DND-41 (cell line): ENCODE results near the gene BRPF1.

Experiments used
- ATAC-seq: fragments of 200-7000 bp; cut with Tn5 transposase; 3 replicates; pipeline ENCODE4 v1.9.1; 2021; ENCODE audit warnings: low read depth; ENCODE audit not compliant: insufficient read depth
- DNase-seq: peaks from one replicate; pipeline ENCODE4 v3.0.0-alpha.2; 2020
- H2AFZ ChIP-seq: 2 replicates; pipeline ENCODE4 v1.6.0; 2012; ENCODE audit warnings: low read depth, low read length
- H3K27ac ChIP-seq: 2 replicates; pipeline ENCODE4 v1.5.1; 2012; ENCODE audit warnings: low read length, inconsistent platforms
- H3K27me3 ChIP-seq: fragments of 200-600 bp; sonication (generic); 2 replicates; pipeline ENCODE4 v1.6.0; 2012; ENCODE audit warnings: low read length, mild to moderate bottlenecking, inconsistent platforms; ENCODE audit not compliant: insufficient read depth, poor library complexity
- H3K36me3 ChIP-seq: 2 replicates; pipeline ENCODE4 v1.5.1; 2012; ENCODE audit warnings: low read length, inconsistent platforms; ENCODE audit not compliant: insufficient read depth
- H3K4me1 ChIP-seq: 2 replicates; pipeline ENCODE4 v1.5.1; 2012; ENCODE audit warnings: mild to moderate bottlenecking, low read length; ENCODE audit not compliant: insufficient read depth
- H3K4me2 ChIP-seq: 2 replicates; pipeline ENCODE4 v1.6.0; 2012; ENCODE audit warnings: mild to moderate bottlenecking, moderate library complexity, low read length, inconsistent platforms; ENCODE audit not compliant: insufficient read depth
- H3K4me3 ChIP-seq, 2 experiments: fragments of 200-600 bp in 1 of 2; shearing (Covaris generic) in 1 of 2; 2 replicates each; pipeline ENCODE4 v1.5.1; 2012 to 2016; ENCODE audit warnings: inconsistent platforms in 2 of 2, low read length in 2 of 2, mild to moderate bottlenecking in 2 of 2, low read depth in 1 of 2, moderate library complexity in 1 of 2
- H3K79me2 ChIP-seq: 2 replicates; pipeline ENCODE4 v1.6.0; 2012; ENCODE audit warnings: low read length, inconsistent platforms; ENCODE audit not compliant: insufficient read depth
- H3K9ac ChIP-seq: 2 replicates; pipeline ENCODE4 v1.6.0; 2012; ENCODE audit warnings: low read depth, mild to moderate bottlenecking, inconsistent platforms, low read length, moderate library complexity
- H3K9me3 ChIP-seq: 2 replicates; pipeline ENCODE4 v1.5.1; 2012; ENCODE audit warnings: low read length, moderate library complexity, mild to moderate bottlenecking, inconsistent platforms; ENCODE audit not compliant: insufficient read depth, severe bottlenecking
- H4K20me1 ChIP-seq: 2 replicates; pipeline ENCODE4 v1.6.0; 2012; ENCODE audit warnings: low read length; ENCODE audit not compliant: insufficient read depth
- EZH2 ChIP-seq: IDR thresholded peaks from 3 replicates; pipeline ENCODE4 v1.6.1; 2012; ENCODE audit warnings: borderline replicate concordance, low read depth, mild to moderate bottlenecking, moderate library complexity, low read length, inconsistent platforms; ENCODE audit not compliant: severe bottlenecking
- TF ChIP-seq, protein P1 (sequence below): IDR thresholded peaks from 2 replicates; pipeline ENCODE4 v1.5.1; 2012; ENCODE audit warnings: borderline replicate concordance, low read length, moderate library complexity, mild to moderate bottlenecking; ENCODE audit not compliant: poor library complexity, severe bottlenecking; ENCODE audit errors: extremely low read depth

BRPF1 gene

DNA sequence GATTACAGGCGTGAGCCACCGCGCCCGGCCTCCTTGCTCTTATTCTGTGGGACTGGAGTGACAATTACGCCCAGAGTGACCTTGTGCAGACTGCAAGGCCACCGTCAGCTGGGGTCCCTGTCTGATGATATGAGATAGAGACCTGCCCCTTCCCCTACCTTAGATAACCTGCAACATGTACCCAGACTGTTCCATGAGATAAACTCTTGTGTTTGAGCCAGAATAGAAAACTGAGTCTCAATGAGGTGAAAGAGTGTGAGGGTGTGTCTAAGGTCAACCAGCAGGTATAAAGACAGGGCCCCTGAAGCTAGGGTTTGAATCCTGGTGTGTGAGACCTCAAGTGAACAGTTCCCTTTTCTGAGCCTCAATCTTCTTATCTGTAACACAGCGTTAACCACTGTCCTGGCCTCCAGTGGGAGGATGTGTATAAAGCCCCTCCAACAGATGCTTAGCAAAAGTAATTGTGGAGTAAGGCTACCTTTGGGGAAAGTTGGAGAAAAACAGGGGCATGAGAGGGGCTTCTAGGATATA lies 54.7 kb downstream of the BRPF1 start:
- H3K27me3 ChIP-seq, result no peaks in the 10 kb centered on the region
- no peak overlapping the region for H2AFZ ChIP-seq
- no peaks in the 10 kb centered on the region for H3K9me3 ChIP-seq
- peaks cover 69% of the 10 kb centered on the region for H3K36me3 ChIP-seq
- ATAC-seq (no peak), DNase-seq (no peak)
- TF ChIP-seq EZH2, result no peak
- TF ChIP-seq, protein P1, sequence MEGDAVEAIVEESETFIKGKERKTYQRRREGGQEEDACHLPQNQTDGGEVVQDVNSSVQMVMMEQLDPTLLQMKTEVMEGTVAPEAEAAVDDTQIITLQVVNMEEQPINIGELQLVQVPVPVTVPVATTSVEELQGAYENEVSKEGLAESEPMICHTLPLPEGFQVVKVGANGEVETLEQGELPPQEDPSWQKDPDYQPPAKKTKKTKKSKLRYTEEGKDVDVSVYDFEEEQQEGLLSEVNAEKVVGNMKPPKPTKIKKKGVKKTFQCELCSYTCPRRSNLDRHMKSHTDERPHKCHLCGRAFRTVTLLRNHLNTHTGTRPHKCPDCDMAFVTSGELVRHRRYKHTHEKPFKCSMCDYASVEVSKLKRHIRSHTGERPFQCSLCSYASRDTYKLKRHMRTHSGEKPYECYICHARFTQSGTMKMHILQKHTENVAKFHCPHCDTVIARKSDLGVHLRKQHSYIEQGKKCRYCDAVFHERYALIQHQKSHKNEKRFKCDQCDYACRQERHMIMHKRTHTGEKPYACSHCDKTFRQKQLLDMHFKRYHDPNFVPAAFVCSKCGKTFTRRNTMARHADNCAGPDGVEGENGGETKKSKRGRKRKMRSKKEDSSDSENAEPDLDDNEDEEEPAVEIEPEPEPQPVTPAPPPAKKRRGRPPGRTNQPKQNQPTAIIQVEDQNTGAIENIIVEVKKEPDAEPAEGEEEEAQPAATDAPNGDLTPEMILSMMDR, result no peak
- H3K4me1 ChIP-seq, result peaks cover 11% of the 10 kb centered on the region
- no peak overlapping the region for H3K27ac ChIP-seq
- H3K9ac ChIP-seq, result no peak overlapping the region
- H4K20me1 ChIP-seq, result no peaks in the 10 kb centered on the region; the same call in 1 of the 2 replicates
- no peaks in the 10 kb centered on the region for H3K79me2 ChIP-seq
- no peak overlapping the region for H3K4me3 ChIP-seq
- H3K4me2 ChIP-seq, result no peak overlapping the region

DNA sequence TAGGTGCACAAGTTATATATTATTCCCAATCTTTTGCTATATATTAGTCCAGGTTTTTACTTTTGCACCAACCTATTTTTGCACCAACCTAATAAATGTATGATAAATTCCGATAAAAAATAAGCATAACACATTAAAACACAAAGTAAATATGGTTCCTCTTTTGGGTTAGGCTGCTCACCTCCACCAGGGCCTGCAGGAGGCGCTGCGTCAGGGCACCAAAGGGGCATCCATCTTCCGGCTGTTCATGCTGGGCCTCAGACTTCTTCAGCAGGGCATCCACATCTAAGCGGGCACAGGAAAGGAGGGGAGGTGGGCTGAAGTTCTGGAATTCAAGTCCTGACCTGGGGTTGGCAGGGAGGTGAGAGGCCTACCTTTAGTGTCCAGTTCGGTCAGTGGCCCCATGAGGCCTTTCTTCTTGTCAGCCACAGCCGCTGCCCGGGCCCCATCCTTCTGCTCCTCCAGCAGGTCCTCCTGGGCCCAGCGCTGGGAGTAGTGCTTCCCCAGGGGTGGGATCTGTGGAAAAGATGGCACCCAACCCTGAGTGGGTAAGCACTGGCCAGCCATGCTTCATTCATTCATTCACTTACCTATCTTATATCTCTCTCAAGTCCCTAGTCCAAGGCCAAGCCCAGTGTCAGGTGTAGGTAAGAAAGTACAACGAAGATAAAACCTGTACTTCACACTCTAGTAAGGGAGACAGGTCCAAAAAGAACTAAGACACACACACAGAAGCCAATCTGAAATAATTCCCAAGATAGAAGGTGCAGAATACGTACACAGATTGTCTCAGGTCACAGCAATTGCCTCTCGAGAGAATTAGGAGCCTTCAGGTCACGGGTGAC lies 55.5 kb downstream of the BRPF1 start:
- ATAC-seq, result no peak
- Histone ChIP-seq H3K9ac (no peak overlapping the region), H3K4me2 (no peak overlapping the region)

DNA sequence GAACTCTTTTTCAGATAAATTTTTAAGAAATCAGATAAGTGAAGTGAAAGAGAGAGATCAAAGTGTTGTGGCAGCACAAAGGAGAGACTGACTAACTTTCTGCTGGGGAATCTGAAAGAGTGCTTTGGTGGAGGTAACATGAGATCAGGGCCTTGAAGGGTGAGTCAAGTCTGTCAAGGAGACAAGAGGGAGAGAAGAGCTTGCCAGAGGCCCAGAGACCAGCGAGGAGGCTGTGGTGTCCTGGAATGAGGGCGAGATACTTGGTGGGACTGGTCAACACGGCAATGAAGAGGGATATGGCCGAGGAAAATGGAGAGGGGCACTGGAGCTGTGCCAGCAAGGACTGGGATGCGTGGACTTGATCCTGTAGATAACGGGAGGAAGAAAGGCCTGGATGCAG lies 56.2 kb downstream of the BRPF1 start:
- H3K36me3 ChIP-seq, result peaks cover 56% of the 10 kb centered on the region
- ATAC-seq (no peak), DNase-seq (no peak)
- TF ChIP-seq EZH2, result no peak
- H3K27me3 ChIP-seq, result no peaks in the 10 kb centered on the region
- no peaks in the 10 kb centered on the region for H3K9me3 ChIP-seq
- H4K20me1 ChIP-seq, result no peaks in the 10 kb centered on the region
- H2AFZ ChIP-seq, result no peak overlapping the region
- peaks cover 6% of the 10 kb centered on the region for H3K79me2 ChIP-seq
- no peak overlapping the region for H3K9ac ChIP-seq
- H3K4me1 ChIP-seq, result peaks cover 16% of the 10 kb centered on the region
- no peak overlapping the region for H3K4me2 ChIP-seq
- no peak overlapping the region for H3K27ac ChIP-seq
- H3K4me3 ChIP-seq, result no peak overlapping the region

More for the DNA sequence above, 55.5 kb downstream of the BRPF1 start:
- H3K27ac ChIP-seq, result no peak overlapping the region
- TF ChIP-seq, protein P1, result peak; percentile 61
- no peak for TF ChIP-seq EZH2
- H3K4me1 ChIP-seq, result peaks cover 16% of the 10 kb centered on the region
- H3K4me3 ChIP-seq, result no peak overlapping the region
- H2AFZ ChIP-seq, result no peak overlapping the region
- peaks cover 62% of the 10 kb centered on the region for H3K36me3 ChIP-seq
- peaks cover 5% of the 10 kb centered on the region for H3K79me2 ChIP-seq
- no peaks in the 10 kb centered on the region for H3K9me3 ChIP-seq
- no peaks in the 10 kb centered on the region for H4K20me1 ChIP-seq
- no peak for DNase-seq
- H3K27me3 ChIP-seq, result no peaks in the 10 kb centered on the region

DNA sequence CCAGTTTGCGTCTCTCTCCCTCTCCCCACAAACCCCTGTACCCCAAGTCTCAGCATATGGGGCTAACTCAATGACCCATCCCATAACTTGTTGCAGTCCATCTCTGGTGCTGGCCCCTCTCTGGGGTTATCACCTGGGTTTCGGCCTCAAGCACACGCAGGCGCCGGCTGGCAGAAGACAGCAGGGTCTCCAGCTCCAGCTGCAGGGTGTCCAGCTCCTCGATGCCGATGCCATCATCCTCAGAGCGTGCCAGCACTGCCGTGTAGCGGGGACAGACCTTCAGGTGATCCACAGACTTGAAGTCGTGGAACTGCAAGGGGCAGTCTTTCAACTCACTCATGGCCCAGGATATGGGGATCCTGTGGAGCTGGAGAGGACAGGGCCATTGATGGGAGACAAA lies 59.6 kb downstream of the BRPF1 start:
- H3K4me3 ChIP-seq, result peak overlapping the region in 1 of 2 experiments; percentile 94; a peak in 1 of 4 replicates
- no peak overlapping the region; the same call in 1 of the 2 replicates for H3K27ac ChIP-seq
- H4K20me1 ChIP-seq, result peaks cover 21% of the 10 kb centered on the region
- no peaks in the 10 kb centered on the region for H3K27me3 ChIP-seq
- H2AFZ ChIP-seq, result no peak overlapping the region
- no peak for ATAC-seq
- H3K79me2 ChIP-seq, result peaks cover 38% of the 10 kb centered on the region
- no peak for TF ChIP-seq EZH2
- TF ChIP-seq, protein P1, result no peak
- peaks cover 56% of the 10 kb centered on the region for H3K36me3 ChIP-seq
- peaks cover 38% of the 10 kb centered on the region for H3K4me1 ChIP-seq
- no peak for DNase-seq
- no peaks in the 10 kb centered on the region for H3K9me3 ChIP-seq
- peak overlapping the region; percentile 82 for H3K4me2 ChIP-seq
- H3K9ac ChIP-seq, result peak overlapping the region; percentile 86; the same call in 1 of the 2 replicates
